ENCODE measurements around the gene TOMM6.

Gene TOMM6

GRCh38 chr6:41815587-41815986 lies 28.1 kb downstream of the TOMM6 start:
- no peak for TF ChIP-seq CTCF (conservative IDR thresholded peaks at IDR 0.05; ENCODE audit: low read depth, low read length)
- DNase-seq (ENCODE audit: low read depth) = no peak
- no peak overlapping the region for H3K4me3 ChIP-seq (ENCODE audit: low read depth, low read length)

GRCh38 chr6:41818271-41819054 lies 31.0 kb downstream of the TOMM6 start:
- no peak overlapping the region for H3K4me3 ChIP-seq (ENCODE audit: low read depth, low read length)
- TF ChIP-seq CTCF (conservative IDR thresholded peaks at IDR 0.05; ENCODE audit: low read depth, low read length) = no peak
- peak; percentile 23 for DNase-seq (ENCODE audit: low read depth)

- no peak for DNase-seq (ENCODE audit: low read depth)
- no peak overlapping the region for H3K4me3 ChIP-seq (ENCODE audit: low read depth, low read length)
- TF ChIP-seq CTCF (conservative IDR thresholded peaks at IDR 0.05; ENCODE audit: low read depth, low read length) = no peak
Measured at GRCh38 chr6:41821266-41821665, 33.8 kb downstream of the TOMM6 start.

GRCh38 chr6:41822021-41822420 lies 34.5 kb downstream of the TOMM6 start:
- TF ChIP-seq CTCF (conservative IDR thresholded peaks at IDR 0.05; ENCODE audit: low read depth, low read length) = no peak

GRCh38 chr6:41823178-41823577 lies 35.7 kb downstream of the TOMM6 start:
- TF ChIP-seq CTCF (conservative IDR thresholded peaks at IDR 0.05; ENCODE audit: low read depth, low read length) = no peak
- DNase-seq (ENCODE audit: low read depth) = no peak
- H3K4me3 ChIP-seq (ENCODE audit: low read depth, low read length) = no peak overlapping the region

More at GRCh38 chr6:41822021-41822420, 34.5 kb downstream of the TOMM6 start:
- no peak overlapping the region for H3K4me3 ChIP-seq (ENCODE audit: low read depth, low read length)
- no peak for DNase-seq (ENCODE audit: low read depth)

- peak; percentile 91 for DNase-seq (ENCODE audit: low read depth)
- no peak overlapping the region for H3K4me3 ChIP-seq (ENCODE audit: low read depth, low read length)
- TF ChIP-seq CTCF (conservative IDR thresholded peaks at IDR 0.05; ENCODE audit: low read depth, low read length) = no peak
Measured at GRCh38 chr6:41824571-41825569, 37.4 kb downstream of the TOMM6 start.

All from choroid plexus epithelial cell (primary cell).